ENCODE results near the gene ZFYVE28.

Gene ZFYVE28

GRCh38 chr4:2436761-2437474 is 18.5 kb upstream of the ZFYVE28 start:
- Histone ChIP-seq H3K9me2 (replicated peaks; ENCODE audit: control insufficient read depth, low read length) (no peaks in the 10 kb centered on the region), H3K27me3 (ENCODE audit: control insufficient read depth, low read length) (no peaks in the 10 kb centered on the region), H3K4me1 (ENCODE audit: control insufficient read depth, low read length) (peaks cover 7% of the 10 kb centered on the region), H3K9me3 (ENCODE audit: control insufficient read depth, insufficient read depth, low read length) (no peaks in the 10 kb centered on the region), H4K20me1 (ENCODE audit: control insufficient read depth, insufficient read depth, low read depth, low read length) (no peaks in the 10 kb centered on the region), H3K4me2 (ENCODE audit: low read length) (no peak overlapping the region), H3K27ac (ENCODE audit: low read depth, low read length) (no peak overlapping the region), H3K36me3 (ENCODE audit: control insufficient read depth, low read length) (no peaks in the 10 kb centered on the region), H3K4me3 (ENCODE audit: low read length) (no peak overlapping the region), H3K79me2 (ENCODE audit: control insufficient read depth, low read length) (no peaks in the 10 kb centered on the region), H3F3A (ENCODE audit: control insufficient read depth, insufficient read depth) (no peaks in the 10 kb centered on the region)
- TF ChIP-seq CTCF (IDR thresholded peaks at IDR 0.05; ENCODE audit: low read depth, low read length, poor library complexity, severe bottlenecking) (no peak), EZH2phosphoT487 (IDR thresholded peaks at IDR 0.05; ENCODE audit: borderline replicate concordance, low read length) (no peak)

GRCh38 chr4:2436301-2436700 is 17.9 kb upstream of the ZFYVE28 start:
- Histone ChIP-seq H3F3A (ENCODE audit: control insufficient read depth, insufficient read depth) (no peaks in the 10 kb centered on the region), H3K4me3 (ENCODE audit: low read length) (no peak overlapping the region), H3K36me3 (ENCODE audit: control insufficient read depth, low read length) (no peaks in the 10 kb centered on the region), H3K27me3 (ENCODE audit: control insufficient read depth, low read length) (no peaks in the 10 kb centered on the region), H3K9me3 (ENCODE audit: control insufficient read depth, insufficient read depth, low read length) (no peaks in the 10 kb centered on the region), H3K9me2 (replicated peaks; ENCODE audit: control insufficient read depth, low read length) (no peaks in the 10 kb centered on the region), H3K79me2 (ENCODE audit: control insufficient read depth, low read length) (no peaks in the 10 kb centered on the region), H3K27ac (ENCODE audit: low read depth, low read length) (no peak overlapping the region), H3K4me2 (ENCODE audit: low read length) (no peak overlapping the region), H3K4me1 (ENCODE audit: control insufficient read depth, low read length) (peaks cover 1% of the 10 kb centered on the region), H4K20me1 (ENCODE audit: control insufficient read depth, insufficient read depth, low read depth, low read length) (no peaks in the 10 kb centered on the region)
- TF ChIP-seq CTCF (IDR thresholded peaks at IDR 0.05; ENCODE audit: low read depth, low read length, poor library complexity, severe bottlenecking) (no peak), EZH2phosphoT487 (IDR thresholded peaks at IDR 0.05; ENCODE audit: borderline replicate concordance, low read length) (no peak)

GRCh38 chr4:2434420-2434819 is 16.0 kb upstream of the ZFYVE28 start:
- H3K4me3 ChIP-seq (ENCODE audit: low read length), result no peak overlapping the region
- H3F3A ChIP-seq (ENCODE audit: control insufficient read depth, insufficient read depth), result no peaks in the 10 kb centered on the region
- H3K79me2 ChIP-seq (ENCODE audit: control insufficient read depth, low read length), result no peaks in the 10 kb centered on the region
- no peaks in the 10 kb centered on the region for H3K36me3 ChIP-seq (ENCODE audit: control insufficient read depth, low read length)
- no peaks in the 10 kb centered on the region for H4K20me1 ChIP-seq (ENCODE audit: control insufficient read depth, insufficient read depth, low read depth, low read length)
- no peaks in the 10 kb centered on the region for H3K9me3 ChIP-seq (ENCODE audit: control insufficient read depth, insufficient read depth, low read length)
- TF ChIP-seq CTCF (IDR thresholded peaks at IDR 0.05; ENCODE audit: low read depth, low read length, poor library complexity, severe bottlenecking) (no peak), EZH2phosphoT487 (IDR thresholded peaks at IDR 0.05; ENCODE audit: borderline replicate concordance, low read length) (no peak)
- H3K4me1 ChIP-seq (ENCODE audit: control insufficient read depth, low read length), result no peaks in the 10 kb centered on the region
- H3K27me3 ChIP-seq (ENCODE audit: control insufficient read depth, low read length), result no peaks in the 10 kb centered on the region
- H3K4me2 ChIP-seq (ENCODE audit: low read length), result no peak overlapping the region
- H3K27ac ChIP-seq (ENCODE audit: low read depth, low read length), result no peak overlapping the region
- no peaks in the 10 kb centered on the region for H3K9me2 ChIP-seq (replicated peaks; ENCODE audit: control insufficient read depth, low read length)
